NCI-H460 (cell line): ENCODE results near the gene CTSW. TPM values are rescaled to one million over a fixed set of nuclear protein-coding genes. Genes with fewer than 3 reads are reported as not detected.

ENCODE experiments used
- DNase-seq: peaks from one replicate; pipeline ENCODE4 v3.0.0-alpha.2; 2016; ENCODE audit warnings: low read depth; ENCODE audit errors: extremely low read depth
- total RNA-seq: library from RNA; depleted of rRNA; stranded (reverse); fragments of >200 nt; shearing (Covaris generic); gene quantifications from 2 replicates; pipeline ENCODE4 v1.2.3, GENCODE V29; 2014

The CTSW gene
- total RNA-seq, 1 experiment from 2014 or later = not detected

DNA sequence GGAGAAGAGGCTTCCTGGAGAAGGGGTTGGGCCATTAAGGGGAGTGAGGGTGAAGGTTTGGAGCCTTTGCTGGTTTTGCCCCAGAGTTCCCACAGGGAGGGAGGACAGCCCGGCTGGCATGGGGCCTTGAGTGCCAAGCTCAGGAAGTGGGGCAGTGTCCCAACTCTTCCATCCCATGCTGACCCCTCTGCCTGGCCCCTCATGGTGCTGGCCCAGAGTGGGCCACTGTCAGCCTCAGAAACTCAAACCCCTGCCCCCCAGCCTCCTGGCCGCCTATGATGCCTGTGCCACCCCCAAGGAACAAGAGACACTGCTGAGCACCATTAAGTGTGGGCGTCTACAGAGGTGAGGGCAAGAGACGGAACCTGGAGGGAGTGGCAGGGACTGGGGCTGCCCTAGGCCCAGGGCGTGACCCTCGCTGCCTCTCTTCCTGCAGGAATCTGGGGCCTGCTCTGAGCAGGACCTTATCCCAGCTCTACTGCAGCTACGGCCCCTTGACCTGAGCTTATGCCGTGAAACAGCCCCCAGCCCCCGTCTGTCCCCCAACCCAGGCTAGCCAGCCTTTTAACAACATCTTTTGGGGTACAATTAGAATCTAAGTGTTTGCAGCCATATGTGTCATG, 14.0 kb upstream of the CTSW start:
- DNase-seq = no peak

DNA sequence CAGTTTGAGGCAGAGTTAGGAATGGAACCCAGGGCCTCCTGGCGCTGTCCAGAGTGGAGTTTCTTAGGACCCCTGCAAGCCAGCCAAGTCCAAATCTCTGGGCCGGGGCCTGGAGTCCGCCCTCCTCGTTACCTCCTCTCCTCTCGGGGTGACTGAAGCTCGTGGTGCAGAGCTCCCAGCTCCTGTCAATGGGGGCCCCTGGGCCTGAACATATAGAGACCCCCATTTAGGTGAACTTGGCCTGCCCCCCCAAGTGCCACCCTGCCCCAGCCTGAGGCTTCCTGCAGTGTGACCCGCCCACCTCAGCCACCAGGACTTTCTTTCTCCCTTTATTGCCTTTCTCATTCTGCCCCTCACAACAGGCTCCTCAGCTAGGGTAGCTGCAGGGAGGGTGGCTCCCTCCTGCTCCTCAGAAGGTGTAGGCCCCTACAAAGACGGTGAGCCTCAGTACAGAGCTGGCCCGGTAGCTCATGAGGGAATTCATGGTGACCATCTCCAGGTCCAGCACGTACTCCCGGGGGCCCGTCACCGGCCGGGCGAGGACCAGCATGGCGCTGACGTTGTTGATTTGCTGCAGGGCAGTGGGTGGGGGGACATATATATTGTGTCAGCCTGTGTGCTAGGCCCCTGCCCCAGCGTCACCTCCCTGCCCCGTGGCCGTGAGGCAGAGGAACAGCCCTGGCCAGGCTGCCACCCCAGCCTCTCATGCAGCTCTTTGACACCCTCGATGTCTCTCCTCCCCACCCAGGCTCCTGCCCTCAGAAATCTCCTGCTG, 12.9 kb upstream of the CTSW start:
- no peak for DNase-seq

DNA sequence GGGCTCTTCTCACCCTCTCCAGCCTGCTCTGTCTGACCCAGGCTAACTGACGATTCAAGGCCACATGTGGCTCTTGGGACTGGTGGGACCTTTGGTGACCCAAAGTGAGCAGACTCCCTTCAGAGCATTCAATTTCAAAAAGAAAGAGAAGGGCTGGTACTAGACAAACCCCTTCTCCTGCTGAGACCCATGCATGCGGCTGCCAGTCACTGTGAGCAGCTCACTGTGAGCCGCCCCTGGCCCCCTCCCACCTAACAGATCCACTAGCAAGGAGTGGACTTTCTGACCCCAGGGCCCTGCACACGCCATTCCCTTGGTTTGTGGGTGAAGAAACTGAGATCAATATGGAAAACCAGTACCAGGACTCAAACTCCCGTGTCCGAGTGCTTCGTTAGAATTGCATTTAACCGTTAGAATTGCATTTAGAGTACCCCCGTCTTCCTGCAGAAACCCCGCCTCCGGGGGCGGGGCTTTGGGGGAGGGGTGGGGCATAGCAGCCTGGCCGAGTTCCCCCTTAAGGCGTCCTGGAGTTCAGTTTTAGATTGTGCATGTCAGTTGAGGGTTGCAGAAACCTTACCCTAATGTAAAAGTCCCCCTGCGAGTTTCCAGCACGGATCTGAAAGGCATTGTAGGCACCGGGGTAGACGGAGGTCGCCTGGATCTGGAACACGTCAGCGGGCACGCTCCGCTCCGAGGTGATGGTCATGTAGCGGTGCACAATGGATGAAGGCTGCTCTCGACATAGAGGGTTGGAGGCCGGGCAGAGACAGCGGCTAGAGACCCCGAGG, 12.2 kb upstream of the CTSW start:
- DNase-seq = no peak

DNA sequence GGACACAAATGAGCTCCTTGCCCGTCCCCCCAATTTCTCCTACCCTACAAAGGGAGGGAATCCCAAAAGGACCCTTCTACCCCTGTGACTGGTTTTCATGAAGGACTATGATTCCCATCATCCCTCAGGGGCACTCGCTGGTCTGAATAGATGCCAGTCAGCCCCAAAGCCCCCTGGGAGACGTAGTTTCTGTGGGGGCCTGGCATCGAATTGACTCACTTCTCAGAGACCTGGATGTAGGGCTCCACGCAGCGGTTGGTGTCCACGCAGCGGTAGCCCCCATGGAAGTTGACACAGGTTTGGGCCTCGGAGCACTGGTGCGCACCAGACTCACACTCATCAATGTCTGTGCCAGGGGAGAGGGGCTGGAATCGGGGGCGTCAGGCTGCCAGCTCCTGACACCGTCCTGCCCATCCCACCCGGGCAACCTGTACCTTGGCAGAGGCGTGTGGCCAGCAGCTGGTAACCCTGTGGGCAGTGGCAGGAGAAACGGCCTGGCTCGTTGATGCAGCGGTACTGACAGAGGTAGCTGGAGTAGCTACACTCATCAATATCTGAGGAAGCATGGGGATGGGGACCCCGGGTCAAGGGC, 11.5 kb upstream of the CTSW start:
- DNase-seq = no peak

DNA sequence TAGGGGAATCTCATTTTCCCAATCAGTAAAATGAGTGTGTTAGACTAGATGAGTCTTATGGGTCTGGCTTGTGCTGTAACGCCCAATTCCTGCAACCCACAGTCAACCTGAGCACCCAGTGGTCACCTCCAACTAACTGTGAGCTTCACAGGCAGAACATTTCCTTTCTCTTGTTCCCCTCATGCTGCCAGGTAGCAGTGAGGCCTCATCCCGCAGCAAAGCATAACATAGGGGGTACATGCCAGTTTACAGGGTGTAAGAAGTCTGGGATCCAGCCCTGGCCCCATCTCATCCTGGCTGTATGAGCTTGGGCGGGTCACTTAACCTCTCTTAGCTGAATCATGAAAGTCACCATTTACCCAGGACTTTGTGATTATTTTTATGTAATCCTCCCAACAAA, 10.7 kb upstream of the CTSW start:
- no peak for DNase-seq

DNA sequence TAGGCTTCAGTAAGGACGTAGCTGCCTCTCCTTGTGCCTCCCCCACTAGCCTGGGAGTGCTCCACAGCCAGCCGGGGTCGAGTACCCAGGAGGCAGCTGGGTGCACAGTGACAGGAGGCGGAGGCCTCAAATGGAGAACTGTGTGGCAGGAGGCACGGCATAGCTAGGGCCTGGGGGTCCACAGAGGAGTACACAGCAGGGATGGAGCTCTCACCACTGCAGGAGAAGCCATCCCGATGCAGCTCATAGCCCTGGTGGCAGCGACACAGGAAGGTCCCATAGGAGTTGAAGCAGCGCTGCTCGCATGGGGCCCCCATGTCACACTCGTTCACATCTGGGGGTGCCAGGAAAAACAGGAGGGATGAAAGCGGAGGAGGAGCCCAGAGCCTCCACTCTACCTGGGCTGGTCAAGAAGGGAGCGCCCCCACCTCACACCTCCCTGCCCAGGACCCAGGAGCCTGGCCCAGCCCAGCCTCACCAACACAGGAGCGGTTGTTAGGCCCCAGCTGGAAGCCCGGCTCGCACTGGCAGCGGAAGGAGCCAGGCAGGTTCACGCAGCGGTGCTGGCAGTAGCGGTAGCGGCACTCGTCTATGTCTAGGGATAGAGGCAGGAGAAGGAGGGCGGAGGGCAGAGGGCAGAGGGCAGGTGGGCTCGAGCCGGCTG, 9.9 kb upstream of the CTSW start:
- no peak for DNase-seq

DNA sequence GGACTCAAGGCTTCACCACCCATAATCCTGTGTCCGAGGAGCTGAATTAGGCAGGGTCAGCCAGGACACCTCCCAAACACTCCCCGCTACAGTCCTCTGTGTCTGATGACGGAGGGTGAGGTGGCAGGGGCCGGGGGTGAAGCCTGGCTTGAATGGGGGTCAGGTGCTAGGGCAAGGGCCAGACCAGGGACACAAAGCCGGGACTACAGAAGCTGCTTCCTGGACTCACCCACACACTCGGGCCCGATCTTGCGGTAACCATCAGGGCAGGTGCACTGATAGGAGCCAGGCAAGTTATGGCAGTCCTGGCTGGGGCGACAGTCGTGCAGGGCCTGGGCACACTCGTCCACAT, 9.4 kb upstream of the CTSW start:
- no peak for DNase-seq

DNA sequence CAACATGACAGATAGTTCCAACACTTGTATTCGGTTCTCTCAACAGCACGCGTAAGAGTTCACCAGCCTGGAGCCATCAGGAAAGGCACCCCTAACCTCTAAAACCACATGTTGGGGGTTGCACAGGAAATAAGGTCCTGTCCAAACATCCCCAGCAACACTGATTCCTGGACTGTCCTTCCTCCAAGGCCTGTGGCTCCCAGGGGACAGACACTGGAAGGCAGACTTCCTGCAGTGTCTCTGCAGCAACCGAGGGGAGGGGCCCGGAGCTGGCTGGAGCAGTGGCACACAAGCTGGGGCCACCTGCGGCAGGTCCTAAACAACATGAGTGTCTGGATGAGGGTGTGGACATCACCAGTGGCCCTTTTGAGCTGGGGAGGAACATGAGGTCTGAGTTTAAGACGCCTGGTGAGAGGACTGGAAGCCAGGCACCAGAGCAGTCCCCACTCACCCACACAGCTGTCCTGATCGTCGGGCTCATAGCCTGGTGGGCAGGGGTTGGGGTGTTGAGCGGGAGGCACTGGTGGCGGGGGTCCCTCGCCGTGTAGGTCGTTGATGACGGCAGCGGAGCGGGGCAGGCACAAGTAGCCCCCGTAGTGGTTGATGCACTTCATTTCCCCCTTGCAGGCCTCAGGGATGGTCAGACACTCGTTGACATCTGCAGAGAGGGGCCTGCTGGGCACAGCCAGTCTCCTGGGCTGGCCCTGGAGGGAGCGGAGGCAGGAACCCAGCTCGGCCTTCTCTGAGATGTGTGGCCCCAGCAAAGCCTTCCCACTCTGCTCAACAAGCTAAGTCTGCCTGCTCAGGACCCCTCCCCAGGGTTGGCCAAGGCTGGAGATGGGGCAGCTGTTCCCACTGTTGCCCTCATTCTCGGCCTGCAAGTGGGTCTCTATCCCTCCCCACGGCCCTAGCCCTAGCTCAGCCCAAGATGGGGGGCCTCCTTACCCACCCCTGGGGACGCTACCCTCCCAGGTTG, 8.6 kb upstream of the CTSW start:
- DNase-seq = no peak

DNA sequence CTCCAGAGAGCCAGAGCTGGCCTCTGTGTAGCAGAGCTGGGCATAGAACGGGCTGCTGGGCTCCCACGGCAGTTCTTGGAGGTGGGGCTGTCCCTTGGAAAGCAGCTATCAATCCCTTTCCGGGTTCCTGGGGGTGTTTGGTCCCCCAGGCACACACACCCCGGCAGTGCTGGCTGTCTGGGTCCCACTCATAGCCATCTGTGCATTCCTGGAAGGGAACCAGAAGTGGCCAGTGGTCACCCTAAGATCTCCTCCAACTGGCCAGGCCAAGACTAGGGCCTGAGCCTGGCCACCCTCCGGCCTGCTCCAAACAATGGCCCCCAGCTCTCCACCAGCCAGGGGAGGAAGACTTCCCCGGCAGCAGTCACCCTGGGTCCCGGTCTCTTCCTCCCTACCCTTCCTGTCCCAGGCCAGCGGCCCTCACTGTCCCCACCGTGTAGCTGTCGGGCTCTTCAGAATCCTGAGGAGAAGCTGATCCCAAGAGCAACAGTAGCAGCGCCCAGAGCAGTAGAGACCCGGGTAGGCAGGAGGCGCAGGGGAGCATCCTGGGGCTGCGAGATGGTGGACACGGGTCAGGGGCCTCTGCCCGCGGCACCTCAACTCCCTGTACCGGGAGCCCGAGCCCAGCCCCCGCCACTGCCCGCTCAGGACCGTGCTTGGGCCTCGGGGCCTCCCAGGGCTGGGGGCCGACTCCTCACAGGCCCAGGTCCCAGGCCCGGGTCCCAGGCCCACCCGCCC, 7.7 kb upstream of the CTSW start:
- no peak for DNase-seq

DNA sequence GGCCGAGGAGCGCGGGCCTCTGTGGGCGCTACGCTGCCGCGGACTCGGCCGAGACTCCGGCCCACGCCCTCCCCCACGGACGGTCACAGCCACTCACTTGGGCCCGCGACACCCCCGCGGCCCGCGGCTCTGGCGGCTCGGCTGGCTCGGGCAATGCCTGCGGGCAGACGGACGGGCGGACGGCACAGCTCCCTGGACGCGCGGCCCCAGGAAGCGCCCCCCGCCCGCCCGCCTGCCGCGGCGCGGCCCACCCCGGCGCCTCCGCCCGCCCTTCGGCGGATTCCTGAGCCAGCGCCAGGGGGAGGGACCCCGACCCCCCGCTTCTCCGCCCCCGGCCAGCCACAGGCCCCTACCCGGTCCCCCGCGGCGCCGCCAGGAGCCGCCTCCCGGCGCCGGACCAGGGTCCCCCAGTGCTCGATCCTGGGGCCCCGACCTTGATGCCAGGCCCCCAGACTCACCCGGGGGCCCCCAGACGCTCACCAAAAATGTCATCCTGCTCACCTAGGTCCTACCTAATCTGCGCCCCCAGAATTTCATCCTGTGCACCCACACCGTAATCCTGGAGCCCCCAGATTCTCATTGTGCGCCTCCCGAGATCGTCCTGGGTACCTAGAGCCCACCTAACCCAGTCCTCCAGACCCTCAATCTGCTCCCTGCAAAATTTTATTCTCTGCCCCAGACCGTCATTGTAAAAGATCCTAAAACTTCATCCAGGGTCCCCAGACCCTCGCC, 6.9 kb upstream of the CTSW start, which contains the start of gene EFEMP2:
EFEMP2 (minus strand) TSS at position 215 of the 732 bp plus-strand sequence. CDS start 446 bp downstream, outside the sequence.
- DNase-seq = no peak

DNA sequence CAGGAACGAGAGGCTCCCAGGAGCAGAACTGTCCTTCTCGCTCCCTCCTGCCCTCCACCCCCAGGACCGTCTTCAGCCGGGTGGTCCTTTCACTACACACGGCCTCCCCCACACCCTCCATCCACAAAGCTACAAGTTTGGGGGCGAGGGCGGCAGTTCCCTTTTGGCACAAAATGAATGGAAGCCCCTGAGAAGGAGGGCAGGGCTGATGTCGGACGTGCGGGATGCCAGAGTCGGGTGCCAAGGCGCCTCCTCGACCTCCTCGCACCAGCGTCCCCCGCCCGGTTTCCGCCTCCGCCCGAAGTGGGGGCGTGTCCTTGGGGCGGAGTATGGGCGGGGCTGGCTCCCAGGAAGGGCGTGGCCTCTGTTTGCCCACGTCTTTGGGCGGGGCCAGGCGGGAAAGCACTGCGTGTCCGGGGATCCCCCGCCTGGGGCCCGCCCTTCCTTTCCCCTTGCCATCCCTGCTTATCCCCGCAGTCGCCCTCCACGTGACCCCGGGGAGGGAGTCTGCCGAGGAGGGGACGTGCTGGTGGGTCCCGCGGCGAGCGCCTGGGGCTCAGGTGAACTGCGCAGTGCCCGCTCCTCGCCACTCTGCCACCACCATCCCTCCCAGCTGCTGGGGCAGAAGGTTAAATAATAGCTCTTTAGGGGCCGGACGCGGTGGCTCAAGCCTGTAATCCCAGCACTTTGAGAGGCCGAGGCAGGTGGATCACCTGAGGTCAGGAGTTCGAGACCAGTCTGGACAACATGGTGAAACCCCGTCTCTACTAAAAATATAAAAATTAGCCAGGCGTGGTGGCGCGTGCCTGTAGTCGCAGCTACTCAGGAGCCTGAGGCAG, 6.1 kb upstream of the CTSW start:
- peak; percentile 86 for DNase-seq

DNA sequence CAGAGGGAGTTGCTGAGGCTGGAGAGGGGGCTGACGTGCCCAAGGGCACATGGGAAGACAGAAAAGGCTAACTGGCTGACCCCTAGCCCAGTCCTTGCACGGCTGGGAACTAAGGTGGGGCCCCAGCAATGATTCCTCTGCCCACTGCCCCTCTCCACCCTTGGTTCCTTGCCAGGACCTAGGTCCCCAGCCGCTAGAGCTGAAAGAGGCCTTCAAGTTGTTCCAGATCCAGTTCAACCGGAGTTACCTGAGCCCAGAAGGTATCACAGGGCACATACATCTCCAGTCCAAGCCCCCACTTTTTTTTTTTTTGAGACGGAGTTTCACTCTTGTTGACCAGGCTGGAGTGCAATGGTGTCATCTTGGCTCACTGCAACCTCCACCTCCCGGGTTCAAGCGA, 390 bp downstream of the CTSW start:
- no peak for DNase-seq

DNA sequence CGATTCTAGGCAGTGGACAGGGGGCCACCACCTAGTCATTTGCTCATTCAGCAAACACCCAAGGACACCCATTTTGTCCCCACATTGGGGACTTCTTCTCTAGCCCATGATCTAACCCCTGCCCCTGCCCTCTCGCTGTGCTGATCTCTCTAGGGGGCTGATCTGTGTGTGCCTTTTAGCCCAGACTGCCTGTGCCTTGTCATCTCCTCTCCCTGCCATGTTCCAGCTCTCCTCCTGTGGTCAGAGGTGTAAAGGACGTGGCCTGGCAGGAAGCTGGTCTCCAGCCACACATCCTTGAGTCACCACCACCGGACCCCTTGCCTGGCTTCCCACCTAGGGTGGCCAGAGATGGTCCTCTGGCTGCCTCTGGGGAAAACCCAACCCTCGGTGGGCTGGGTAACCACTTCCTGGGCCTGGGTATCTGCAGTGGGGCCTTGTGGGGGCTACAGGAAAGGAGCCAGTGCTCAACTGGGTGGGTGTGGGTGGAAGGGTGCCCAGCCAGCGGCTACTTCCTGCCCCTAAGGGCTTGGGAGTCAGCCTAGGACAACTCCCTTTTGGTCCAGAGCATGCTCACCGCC, 1.3 kb downstream of the CTSW start:
- no peak for DNase-seq

DNA sequence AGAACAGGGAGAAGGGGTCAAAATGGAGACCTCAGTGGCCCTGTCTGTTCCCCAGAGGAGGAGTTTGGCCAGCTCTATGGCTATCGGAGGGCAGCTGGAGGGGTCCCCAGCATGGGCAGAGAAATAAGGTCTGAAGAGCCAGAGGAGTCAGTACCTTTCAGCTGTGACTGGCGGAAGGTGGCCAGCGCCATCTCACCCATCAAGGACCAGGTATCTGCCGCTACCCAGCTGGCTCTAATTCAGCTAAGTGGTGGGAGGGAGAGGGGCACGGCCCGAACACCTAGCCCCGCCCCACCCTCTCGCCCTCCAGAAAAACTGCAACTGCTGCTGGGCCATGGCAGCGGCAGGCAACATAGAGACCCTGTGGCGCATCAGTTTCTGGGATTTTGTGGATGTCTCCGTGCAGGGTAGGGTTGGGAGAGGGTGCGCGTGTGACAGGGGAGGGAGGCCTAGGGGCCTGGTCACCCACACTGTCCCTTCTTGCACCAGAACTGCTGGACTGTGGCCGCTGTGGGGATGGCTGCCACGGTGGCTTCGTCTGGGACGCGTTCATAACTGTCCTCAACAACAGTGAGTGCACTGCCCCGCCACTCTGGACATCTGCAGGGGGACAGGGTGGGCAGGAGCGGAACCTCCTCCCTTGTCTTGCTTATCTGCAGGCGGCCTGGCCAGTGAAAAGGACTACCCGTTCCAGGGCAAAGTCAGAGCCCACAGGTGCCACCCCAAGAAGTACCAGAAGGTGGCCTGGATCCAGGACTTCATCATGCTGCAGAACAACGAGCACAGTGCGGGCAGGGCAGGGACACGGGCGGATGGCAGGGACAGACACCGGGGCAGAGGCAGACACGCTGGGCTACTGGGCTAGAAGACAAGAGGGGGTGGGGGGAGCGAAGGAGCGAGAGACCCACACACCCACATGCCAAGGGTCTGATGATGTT, 2.8 kb downstream of the CTSW start:
- DNase-seq = no peak

DNA sequence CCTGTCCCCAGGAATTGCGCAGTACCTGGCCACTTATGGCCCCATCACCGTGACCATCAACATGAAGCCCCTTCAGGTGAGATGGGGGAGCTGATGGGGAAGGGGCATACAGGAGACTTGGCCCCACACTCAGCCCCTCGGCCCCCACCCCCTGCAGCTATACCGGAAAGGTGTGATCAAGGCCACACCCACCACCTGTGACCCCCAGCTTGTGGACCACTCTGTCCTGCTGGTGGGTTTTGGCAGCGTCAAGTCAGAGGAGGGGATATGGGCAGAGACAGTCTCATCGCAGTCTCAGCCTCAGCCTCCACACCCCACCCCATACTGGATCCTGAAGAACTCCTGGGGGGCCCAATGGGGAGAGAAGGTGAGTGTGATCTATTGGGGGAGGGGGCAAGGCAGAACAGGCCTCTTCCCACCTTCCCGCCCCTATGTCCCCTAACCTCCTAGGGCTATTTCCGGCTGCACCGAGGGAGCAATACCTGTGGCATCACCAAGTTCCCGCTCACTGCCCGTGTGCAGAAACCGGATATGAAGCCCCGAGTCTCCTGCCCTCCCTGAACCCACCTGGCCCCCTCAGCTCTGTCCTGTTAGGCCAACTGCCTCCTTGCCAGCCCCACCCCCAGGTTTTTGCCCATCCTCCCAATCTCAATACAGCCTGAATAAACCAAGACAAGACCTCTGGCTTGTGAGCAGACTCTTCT, 3.6 kb downstream of the CTSW start:
- DNase-seq = no peak
